Measurements from ENCODE around the gene BTBD6.

DNA sequence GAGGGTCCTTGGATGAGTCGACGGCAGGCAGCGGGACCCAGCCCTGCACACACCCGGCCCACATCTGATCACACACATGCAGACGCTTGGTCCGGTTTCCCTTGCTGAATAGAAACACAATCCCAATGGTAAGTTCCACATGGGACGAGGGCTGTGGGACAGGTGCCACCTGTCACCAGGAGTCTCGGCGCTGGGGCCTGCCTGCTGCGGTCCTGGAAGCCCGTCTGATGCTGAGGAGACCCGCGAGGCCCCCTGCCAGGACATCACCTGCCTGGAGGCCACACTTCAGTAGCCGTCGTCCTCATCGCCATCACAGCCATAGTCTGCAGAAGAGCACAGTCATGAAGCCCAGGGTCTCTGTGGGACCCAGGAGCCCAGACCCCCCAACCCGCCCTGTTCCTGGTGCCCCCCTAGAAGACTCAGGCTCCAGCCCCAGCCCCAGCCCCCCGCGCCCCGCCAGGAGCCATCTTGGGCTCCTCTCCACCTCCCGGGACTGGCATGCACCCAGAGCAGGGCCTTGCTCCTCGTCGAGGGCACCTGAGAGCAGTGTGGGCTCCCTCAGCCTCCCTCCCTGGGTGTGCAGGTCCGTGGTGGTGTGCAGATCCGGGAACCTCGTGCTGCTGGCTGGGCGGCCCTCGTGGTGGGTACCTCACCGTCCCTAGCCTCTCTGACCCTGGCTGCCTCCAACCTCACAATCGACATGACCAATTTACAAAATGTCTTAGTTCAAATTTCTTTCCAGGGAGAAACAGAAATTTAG lies 37.9 kb upstream of the BTBD6 start:
- no peak for TF ChIP-seq KDM1A (IDR thresholded peaks at IDR 0.05; ENCODE audit: borderline replicate concordance, low read length)
- no peak for TF ChIP-seq RNF2 (IDR thresholded peaks at IDR 0.05; ENCODE audit: borderline replicate concordance, low read depth, low read length, missing control alignments, poor library complexity, severe bottlenecking)
- TF ChIP-seq, protein P1, sequence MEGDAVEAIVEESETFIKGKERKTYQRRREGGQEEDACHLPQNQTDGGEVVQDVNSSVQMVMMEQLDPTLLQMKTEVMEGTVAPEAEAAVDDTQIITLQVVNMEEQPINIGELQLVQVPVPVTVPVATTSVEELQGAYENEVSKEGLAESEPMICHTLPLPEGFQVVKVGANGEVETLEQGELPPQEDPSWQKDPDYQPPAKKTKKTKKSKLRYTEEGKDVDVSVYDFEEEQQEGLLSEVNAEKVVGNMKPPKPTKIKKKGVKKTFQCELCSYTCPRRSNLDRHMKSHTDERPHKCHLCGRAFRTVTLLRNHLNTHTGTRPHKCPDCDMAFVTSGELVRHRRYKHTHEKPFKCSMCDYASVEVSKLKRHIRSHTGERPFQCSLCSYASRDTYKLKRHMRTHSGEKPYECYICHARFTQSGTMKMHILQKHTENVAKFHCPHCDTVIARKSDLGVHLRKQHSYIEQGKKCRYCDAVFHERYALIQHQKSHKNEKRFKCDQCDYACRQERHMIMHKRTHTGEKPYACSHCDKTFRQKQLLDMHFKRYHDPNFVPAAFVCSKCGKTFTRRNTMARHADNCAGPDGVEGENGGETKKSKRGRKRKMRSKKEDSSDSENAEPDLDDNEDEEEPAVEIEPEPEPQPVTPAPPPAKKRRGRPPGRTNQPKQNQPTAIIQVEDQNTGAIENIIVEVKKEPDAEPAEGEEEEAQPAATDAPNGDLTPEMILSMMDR (IDR thresholded peaks at IDR 0.05; ENCODE audit: control extremely low read depth in 1 of 3, insufficient read depth in 1 of 3, low read depth in 1 of 3, low read length in 3 of 3): no peak
- TF ChIP-seq HDAC6 (IDR thresholded peaks at IDR 0.05; ENCODE audit: low read depth, low read length): no peak
- TF ChIP-seq GABPA (IDR thresholded peaks at IDR 0.05; ENCODE audit: borderline replicate concordance, insufficient read depth, low read length): no peak
- no peak for TF ChIP-seq EZH2 (IDR thresholded peaks at IDR 0.05; ENCODE audit: low read depth, low read length, severe bottlenecking)
- no peak for TF ChIP-seq POLR2AphosphoS5 (IDR thresholded peaks at IDR 0.05; ENCODE audit: low read depth, low read length)
- no peak for TF ChIP-seq YY1 (IDR thresholded peaks at IDR 0.05; ENCODE audit: low read depth, low read length)
- TF ChIP-seq TBP (IDR thresholded peaks at IDR 0.05; ENCODE audit: low read depth, low read length): no peak
- TF ChIP-seq TAF1 (IDR thresholded peaks at IDR 0.05; ENCODE audit: low read depth, low read length): no peak

All from H1 (cell line).